GM18511 (cell line): ENCODE data around the gene ASB10.

Source experiments
- ATAC-seq: cut with Tn5 transposase; IDR thresholded peaks from one replicate; pipeline ENCODE4 v1.9.1; 2021; ENCODE audit warnings: mild to moderate bottlenecking, moderate library complexity; ENCODE audit not compliant: unreplicated experiment

The ASB10 gene

DNA sequence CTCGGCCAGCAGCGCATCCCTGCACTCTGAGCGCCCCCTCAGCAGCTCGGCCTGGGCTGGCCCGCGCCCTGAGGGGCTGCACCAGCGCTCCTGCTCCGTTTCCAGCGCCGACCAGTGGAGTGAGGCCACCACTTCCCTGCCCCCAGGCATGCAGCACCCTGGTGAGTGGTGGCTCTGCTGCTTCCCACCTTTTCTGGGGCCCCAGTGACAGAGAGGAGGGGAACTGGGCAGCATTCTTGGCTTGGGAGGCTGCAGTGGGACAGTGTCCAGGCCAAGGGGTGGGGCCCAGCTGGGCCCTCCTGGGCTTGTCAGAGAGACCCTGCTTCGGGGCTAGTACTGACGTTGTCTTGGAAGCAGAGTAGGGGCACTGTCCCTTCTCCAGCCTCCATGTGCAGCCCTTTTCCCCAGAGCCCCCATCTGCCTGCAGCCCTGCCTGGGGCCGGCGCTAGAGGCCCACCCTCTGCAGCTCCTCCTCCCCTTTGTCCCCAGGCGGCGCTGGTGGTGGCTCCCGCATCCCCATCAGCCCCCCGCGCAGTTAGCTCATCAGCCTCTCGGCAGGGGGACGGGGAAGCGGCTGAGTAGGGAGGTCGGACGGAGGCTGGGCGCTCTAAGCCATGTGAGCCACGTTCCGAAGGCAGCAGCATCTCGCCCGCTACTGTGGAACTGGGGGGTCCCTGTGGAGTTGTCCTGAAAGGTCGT lies 48.7 kb downstream of the ASB10 start:
- no peak for ATAC-seq

DNA sequence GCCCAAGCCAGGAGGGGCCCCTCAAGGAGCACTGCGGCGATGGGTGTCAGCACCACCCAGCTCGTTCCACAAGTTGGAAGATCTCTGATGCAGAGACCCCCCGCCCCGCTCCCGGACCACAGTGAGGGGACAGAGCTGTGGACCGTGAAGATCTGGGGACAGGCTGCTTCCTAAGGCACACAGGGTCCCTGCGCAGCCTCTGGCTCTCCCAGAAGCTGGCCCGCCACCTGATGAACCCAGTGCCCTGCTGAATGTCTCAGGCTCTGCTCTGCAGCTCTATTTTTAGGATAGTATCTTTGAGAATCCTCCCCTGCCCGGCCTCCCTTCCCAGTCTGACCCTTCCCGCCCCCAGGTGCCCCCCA lies 49.3 kb downstream of the ASB10 start:
- no peak for ATAC-seq

GRCh38 chr7:151137076-151137675 lies 49.9 kb downstream of the ASB10 start:
- no peak for ATAC-seq

DNA sequence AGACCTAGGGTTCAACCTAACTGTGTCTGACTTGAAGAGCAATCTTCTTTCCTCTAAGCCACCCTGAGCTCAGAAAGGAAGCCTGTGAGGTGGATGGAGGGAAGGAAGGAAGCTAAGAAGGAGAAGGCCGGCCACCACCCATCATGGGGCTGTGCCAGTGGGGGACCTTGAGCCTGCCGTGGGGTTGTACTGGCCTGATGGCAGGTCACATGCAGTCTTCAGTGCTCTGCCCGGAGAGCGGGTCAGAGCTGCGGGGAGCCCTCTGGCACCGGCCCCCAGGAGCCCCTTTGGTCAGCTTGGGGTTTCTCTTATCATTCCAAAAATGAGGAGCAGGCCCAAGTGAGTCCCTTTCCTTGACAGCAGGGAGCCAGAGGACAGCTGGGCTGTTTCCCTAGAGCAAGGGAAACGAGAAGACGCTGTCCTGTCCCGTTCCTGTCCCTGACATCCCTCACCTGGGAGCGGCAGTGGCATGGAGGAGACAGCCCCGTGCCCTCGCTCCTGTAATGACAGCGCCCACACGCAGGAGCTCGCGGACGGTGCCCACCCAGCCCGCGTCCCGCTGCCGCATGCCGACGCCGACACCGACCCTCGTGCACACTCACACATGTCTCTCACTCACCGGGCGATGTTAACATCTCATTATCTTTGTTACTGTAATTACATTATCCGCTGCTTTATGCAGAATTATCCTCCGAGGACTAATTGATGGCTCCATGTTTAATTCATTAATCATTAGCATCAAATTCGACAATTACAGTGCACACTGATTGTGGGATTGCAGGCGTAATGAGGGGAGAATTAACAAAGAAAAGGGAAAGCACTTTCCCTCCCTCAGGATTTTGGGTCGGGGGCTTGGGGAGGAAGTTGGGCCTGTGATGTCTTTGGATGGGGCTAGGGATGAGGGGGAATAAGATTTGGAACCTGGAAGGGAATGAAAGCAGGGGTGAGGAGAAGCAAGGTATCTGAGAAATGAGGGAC lies 50.9 kb downstream of the ASB10 start:
- no peak for ATAC-seq

DNA sequence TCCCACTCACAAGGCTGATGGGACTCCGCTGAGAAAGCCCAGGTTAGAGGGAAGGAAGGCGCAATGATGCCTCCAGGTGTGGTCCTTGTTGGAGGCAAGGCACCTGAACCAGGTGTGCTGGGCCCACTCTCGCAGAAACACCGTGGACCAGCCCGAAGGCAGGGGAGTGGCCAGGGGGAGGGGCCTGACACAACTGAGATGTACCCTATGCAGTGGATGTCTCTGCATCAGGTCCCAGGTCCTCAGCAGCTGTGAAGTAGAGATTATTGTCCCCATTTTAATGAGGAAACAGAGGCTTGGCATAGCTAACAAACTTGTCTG lies 51.6 kb downstream of the ASB10 start:
- ATAC-seq, result no peak

GRCh38 chr7:151134743-151135524 lies 52.1 kb downstream of the ASB10 start:
- ATAC-seq, result no peak

- no peak for ATAC-seq
Observed at GRCh38 chr7:151133986-151134742, 52.9 kb downstream of the ASB10 start.

GRCh38 chr7:151133266-151133985 lies 53.6 kb downstream of the ASB10 start:
- no peak for ATAC-seq

GRCh38 chr7:151132461-151133205 lies 54.4 kb downstream of the ASB10 start:
- no peak for ATAC-seq

GRCh38 chr7:151131592-151132293 lies 55.3 kb downstream of the ASB10 start:
- no peak for ATAC-seq

- no peak for ATAC-seq
Observed at GRCh38 chr7:151131224-151131591, 55.8 kb downstream of the ASB10 start.

- no peak for ATAC-seq
Observed at GRCh38 chr7:151130741-151131157, 56.3 kb downstream of the ASB10 start.

GRCh38 chr7:151129960-151130591 lies 57.0 kb downstream of the ASB10 start:
- no peak for ATAC-seq

GRCh38 chr7:151129117-151129959 lies 57.7 kb downstream of the ASB10 start:
- no peak for ATAC-seq

GRCh38 chr7:151128716-151129115 lies 58.3 kb downstream of the ASB10 start:
- no peak for ATAC-seq

DNA sequence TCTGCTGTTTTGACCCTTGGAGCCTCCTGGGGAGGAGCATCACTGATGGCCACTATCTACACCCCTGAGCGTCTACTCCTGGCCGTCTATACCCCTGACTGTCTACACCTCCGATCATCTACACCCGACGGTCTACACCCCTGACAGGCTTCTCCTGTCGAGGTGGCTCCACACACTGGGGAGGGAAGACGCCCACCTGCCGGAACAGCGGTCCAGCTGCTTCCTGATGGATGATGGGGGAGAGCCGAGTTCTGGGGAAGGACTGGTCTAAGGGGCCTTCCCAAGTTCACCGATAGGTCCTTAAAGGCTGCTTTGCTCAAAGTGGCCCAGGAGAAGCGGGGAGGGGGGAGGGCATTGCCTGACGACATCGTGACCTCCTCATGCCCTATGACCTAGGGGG lies 58.9 kb downstream of the ASB10 start:
- no peak for ATAC-seq

- ATAC-seq, result no peak
Observed at GRCh38 chr7:151126491-151127137, 60.4 kb downstream of the ASB10 start.
